Activated CD4-positive, alpha-beta memory T cell treated with anti-CD3 and anti-CD28 coated beads, Interleukin-2, amount 10 ng/mL, durations not matched to agents 7 days and 5 days (primary cell): Measurements from ENCODE around the gene IL22. TPM values are rescaled to one million over a fixed set of nuclear protein-coding genes. Genes with fewer than 3 reads are reported as not detected.

ENCODE experiments used
- CTCF ChIA-PET: fragments of 350-600 bp; sonication (Branson Sonifier 250); formaldehyde crosslinking; loops from one replicate; lab custom pipeline; 2021; ENCODE audit warnings: antibody characterized with exemption, inconsistent platforms; lab: Charles Lee
- POLR2A ChIA-PET: fragments of 350-600 bp; sonication (Branson Sonifier 250); formaldehyde crosslinking; loops from one replicate; lab custom pipeline; 2021; ENCODE audit warnings: antibody characterized with exemption; lab: Charles Lee
- DNase-seq: peaks from one replicate; pipeline ENCODE4 v3.0.0-alpha.2; 2020
- H3K27ac Mint-ChIP-seq: one replicate; pipeline ENCODE4 v1.8.0; 2021; ENCODE audit warnings: mild to moderate bottlenecking, mixed read lengths
- H3K27me3 Mint-ChIP-seq: one replicate; pipeline ENCODE4 v1.8.0; 2021; ENCODE audit warnings: mixed read lengths
- H3K36me3 Mint-ChIP-seq: one replicate; pipeline ENCODE4 v1.8.0; 2021; ENCODE audit warnings: low read depth, mixed read lengths
- H3K4me1 Mint-ChIP-seq: one replicate; pipeline ENCODE4 v1.8.0; 2021; ENCODE audit warnings: mixed read lengths
- H3K4me3 Mint-ChIP-seq: one replicate; pipeline ENCODE4 v1.8.0; 2021; ENCODE audit warnings: mild to moderate bottlenecking, mixed read lengths
- H3K9me3 Mint-ChIP-seq: one replicate; pipeline ENCODE4 v1.8.0; 2021; ENCODE audit warnings: mixed read lengths
- total RNA-seq, 2 experiments: library from RNA; stranded (reverse); gene quantifications; one replicate each; pipeline ENCODE4 v1.2.3, GENCODE V29; 2021

IL22 gene
- total RNA-seq, 2 experiments from 2014 or later = 3.8 to 4.7 TPM

DNA sequence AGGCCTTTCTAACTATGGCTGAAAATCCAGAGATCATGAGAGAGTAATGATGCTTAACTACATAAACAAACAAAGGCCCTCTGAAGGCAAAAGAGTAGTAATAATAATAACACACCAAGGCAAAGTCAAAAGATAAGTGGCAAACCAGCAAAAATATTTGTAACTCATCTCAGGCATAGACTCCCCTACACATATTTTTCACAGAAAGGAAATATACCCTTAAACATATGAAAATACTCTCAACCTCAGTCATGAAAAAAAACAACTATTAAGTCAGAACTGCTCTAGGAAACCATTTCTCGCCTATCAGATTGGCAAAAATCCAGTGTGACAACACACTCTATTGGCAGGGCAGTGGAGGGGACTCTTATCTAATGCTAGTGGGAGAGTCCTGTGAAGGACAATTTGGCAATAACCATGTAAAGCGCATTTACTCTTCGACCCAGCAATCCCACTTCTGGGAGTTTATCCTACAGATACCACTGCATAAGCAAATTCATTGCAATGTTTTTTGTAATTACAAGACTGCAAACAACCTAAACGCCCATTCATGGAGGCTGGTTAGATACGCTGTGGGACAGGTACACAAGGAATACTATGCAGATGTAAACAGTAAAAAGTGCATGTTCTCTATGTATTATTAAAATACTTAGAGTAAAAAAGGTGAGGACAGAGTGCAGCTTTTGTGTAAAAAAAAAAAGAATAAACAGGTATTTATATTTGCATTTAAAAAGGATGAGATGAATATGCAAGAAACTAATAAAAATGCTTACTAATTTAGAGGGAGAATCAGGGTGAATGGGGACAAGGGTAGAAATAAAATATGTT lies 26.0 kb upstream of the IL22 start:
- no peak for DNase-seq
- peaks cover 58% of the 10 kb centered on the region for H3K4me1 Mint-ChIP-seq
- peaks cover 6% of the 10 kb centered on the region for H3K27me3 Mint-ChIP-seq
- H3K9me3 Mint-ChIP-seq = no peaks in the 10 kb centered on the region
- peak overlapping the region; percentile 28 for H3K27ac Mint-ChIP-seq
- ChIA-PET CTCF (no interaction called here), POLR2A (no interaction called here)
- no peak overlapping the region for H3K4me3 Mint-ChIP-seq
- no peaks in the 10 kb centered on the region for H3K36me3 Mint-ChIP-seq

DNA sequence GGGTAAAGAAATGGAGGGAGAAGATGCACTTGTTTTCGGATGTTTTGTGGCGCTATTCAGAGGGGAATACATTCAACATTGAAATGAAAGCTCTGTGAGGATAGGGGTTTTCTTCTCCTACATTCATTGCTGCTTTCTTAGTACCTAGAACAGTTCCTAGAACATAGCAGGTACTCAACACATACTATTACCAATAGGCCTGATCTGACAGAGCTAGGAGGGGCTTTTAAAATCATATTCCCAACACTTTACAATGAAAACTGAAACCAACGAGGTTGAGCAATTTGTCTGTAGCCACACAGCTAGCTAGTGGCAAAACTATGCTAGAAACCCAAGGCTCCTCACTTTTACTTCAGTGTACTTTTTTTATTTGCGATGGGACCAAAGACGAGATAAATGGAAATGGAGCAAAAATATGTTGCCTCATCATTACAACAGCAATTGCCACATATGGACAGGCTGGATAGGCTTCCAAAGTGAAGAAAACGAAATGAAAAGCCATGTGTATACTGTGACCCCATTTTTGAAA lies 23.1 kb upstream of the IL22 start:
- DNase-seq = no peak
- H3K4me3 Mint-ChIP-seq = no peak overlapping the region
- H3K36me3 Mint-ChIP-seq = no peaks in the 10 kb centered on the region
- ChIA-PET CTCF (interaction anchor here (1.4 kb wide), 1 partner anchor 53 kb away, joined by 6 read pairs; no protein-coding TSS in a partner anchor), POLR2A (interaction anchor here (0.9 to 1.2 kb wide), 3 partner anchors 14 to 55 kb away, joined by 3 to 5 read pairs (median 4); no protein-coding TSS in a partner anchor)
- H3K9me3 Mint-ChIP-seq = no peaks in the 10 kb centered on the region
- peaks cover 4% of the 10 kb centered on the region for H3K27me3 Mint-ChIP-seq
- H3K4me1 Mint-ChIP-seq = peaks cover 49% of the 10 kb centered on the region
- H3K27ac Mint-ChIP-seq = no peak overlapping the region

DNA sequence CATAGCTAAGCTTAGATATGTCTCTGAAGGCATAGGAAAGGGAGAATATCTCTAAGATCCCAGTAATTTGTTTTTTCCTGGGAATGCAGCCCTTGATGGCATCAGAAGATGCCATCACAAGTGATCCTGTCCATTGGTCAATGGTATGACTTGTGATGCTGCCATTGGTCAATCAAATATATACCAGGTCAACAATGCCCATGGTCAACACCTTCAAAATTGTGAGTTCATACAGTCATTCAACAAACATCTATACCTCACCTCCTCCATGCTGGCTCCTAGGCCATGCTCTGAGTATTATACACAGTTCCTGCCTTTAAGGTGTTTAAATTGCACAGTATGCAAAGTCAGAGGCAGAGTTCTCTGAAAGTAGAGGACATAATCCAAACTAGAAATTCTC lies 19.3 kb upstream of the IL22 start:
- H3K4me3 Mint-ChIP-seq = no peak overlapping the region
- H3K27me3 Mint-ChIP-seq = peaks cover 23% of the 10 kb centered on the region
- ChIA-PET CTCF (no interaction called here), POLR2A (no interaction called here)
- no peak overlapping the region for H3K27ac Mint-ChIP-seq
- H3K9me3 Mint-ChIP-seq = no peaks in the 10 kb centered on the region
- no peaks in the 10 kb centered on the region for H3K36me3 Mint-ChIP-seq
- peaks cover 40% of the 10 kb centered on the region for H3K4me1 Mint-ChIP-seq
- no peak for DNase-seq

DNA sequence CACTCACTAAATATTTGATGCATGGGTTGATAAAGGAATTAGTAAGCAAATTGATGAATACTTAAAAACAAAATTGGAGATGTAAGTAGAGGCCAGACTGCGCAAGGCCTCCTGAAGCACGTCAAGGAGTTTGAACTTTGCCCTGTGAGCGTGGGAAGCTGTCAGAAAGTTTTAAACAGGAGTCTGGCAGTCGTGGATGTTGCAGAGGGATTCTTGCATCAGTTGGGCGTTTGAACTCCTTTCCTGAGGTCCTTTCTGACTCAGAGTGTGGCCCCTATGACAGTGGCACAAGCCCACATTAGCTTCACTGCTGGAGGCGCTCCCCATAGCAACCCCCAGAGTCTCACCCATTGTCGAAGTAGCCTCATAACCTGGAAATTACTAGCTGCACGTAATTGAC lies 17.9 kb upstream of the IL22 start:
- Mint-ChIP-seq H3K27me3 (peaks cover 23% of the 10 kb centered on the region), H3K27ac (no peak overlapping the region), H3K36me3 (no peaks in the 10 kb centered on the region), H3K4me3 (no peak overlapping the region), H3K9me3 (no peaks in the 10 kb centered on the region), H3K4me1 (peaks cover 34% of the 10 kb centered on the region)
- CTCF ChIA-PET = no interaction called here
- POLR2A ChIA-PET = no interaction called here
- no peak for DNase-seq

GRCh38 chr12:68270358-68270757 lies 17.0 kb upstream of the IL22 start:
- Mint-ChIP-seq H3K4me1 (peaks cover 33% of the 10 kb centered on the region), H3K9me3 (no peaks in the 10 kb centered on the region), H3K36me3 (peaks cover 4% of the 10 kb centered on the region), H3K27me3 (peaks cover 27% of the 10 kb centered on the region), H3K27ac (no peak overlapping the region), H3K4me3 (no peak overlapping the region)
- no peak for DNase-seq
- POLR2A ChIA-PET = no interaction called here
- CTCF ChIA-PET = no interaction called here

GRCh38 chr12:68269779-68270178 lies 16.4 kb upstream of the IL22 start:
- no peak for DNase-seq
- H3K36me3 Mint-ChIP-seq = peaks cover 5% of the 10 kb centered on the region
- CTCF ChIA-PET = no interaction called here
- H3K9me3 Mint-ChIP-seq = no peaks in the 10 kb centered on the region
- H3K4me1 Mint-ChIP-seq = peaks cover 34% of the 10 kb centered on the region
- H3K4me3 Mint-ChIP-seq = no peak overlapping the region
- POLR2A ChIA-PET = no interaction called here
- peaks cover 29% of the 10 kb centered on the region for H3K27me3 Mint-ChIP-seq
- no peak overlapping the region for H3K27ac Mint-ChIP-seq

DNA sequence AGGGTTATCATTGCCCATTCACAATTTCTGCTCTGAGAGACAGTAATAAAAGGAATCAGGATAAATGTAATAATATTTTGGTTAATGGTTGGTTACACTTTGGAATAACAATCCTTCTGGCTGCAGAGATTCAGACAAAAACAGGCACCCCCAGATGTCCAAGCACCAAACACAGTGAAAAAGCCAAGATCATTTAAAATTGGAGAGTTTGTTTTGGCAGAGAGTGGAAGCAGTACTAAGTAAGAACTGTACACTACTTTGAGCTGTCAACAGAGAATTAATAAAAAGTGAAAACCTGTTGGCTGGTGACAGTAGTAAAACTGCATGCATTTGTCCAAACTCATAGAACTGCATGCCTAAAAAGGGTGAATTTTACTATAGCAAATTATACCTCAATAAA lies 15.6 kb upstream of the IL22 start:
- DNase-seq = no peak
- Mint-ChIP-seq H3K4me1 (peaks cover 37% of the 10 kb centered on the region), H3K27me3 (peaks cover 36% of the 10 kb centered on the region), H3K4me3 (no peak overlapping the region), H3K9me3 (no peaks in the 10 kb centered on the region), H3K27ac (no peak overlapping the region), H3K36me3 (peaks cover 7% of the 10 kb centered on the region)
- CTCF ChIA-PET = no interaction called here
- POLR2A ChIA-PET = no interaction called here

DNA sequence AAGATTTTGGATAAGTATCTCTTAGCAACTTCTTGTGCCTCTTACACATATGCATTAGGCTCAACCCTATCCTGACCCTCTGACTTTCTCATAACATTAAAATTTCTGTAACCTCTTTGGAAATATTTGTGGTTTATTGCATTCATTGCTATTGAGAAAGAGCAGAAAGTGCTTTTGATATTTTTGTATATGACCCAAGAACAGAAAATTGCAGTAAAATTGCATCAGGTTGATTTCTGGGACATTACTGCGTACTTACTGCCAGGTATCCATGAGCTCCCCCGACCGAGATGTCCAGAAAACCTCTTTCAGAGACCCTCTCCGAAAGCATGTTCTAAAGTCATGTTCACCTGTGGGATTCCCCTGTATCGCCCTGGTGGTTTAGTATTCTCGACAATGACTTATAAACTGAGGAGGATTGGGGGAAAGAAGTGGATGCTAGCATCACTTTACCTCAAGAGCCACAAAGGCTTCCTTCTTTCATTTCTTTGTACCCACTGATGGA lies 14.5 kb upstream of the IL22 start:
- ChIA-PET POLR2A (no interaction called here), CTCF (no interaction called here)
- DNase-seq = no peak
- peaks cover 43% of the 10 kb centered on the region for H3K27me3 Mint-ChIP-seq
- H3K36me3 Mint-ChIP-seq = peaks cover 7% of the 10 kb centered on the region
- H3K4me3 Mint-ChIP-seq = no peak overlapping the region
- H3K4me1 Mint-ChIP-seq = peaks cover 37% of the 10 kb centered on the region
- no peak overlapping the region for H3K27ac Mint-ChIP-seq
- H3K9me3 Mint-ChIP-seq = no peaks in the 10 kb centered on the region

DNA sequence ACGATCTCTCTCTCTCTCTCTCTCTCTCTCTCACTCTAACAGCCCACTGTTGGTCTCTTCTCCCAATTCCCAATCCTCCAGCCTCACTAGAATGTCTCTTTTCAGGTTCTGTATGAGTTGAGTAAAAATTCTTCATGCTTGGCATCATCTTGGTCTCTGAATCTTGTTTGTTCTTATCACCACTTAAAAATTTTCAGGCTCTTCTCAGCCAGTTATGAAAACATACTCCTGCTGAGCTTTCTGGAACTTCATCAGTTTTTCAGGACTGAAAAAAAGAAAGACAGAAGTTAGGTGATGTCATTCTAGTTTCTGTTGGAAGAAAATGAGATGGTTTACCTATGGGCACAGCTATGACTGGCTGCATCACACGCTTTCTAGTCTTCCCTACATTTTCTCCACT lies 11.5 kb upstream of the IL22 start:
- DNase-seq = no peak
- H3K9me3 Mint-ChIP-seq = no peaks in the 10 kb centered on the region
- H3K4me3 Mint-ChIP-seq = no peak overlapping the region
- H3K27me3 Mint-ChIP-seq = peaks cover 54% of the 10 kb centered on the region
- peaks cover 10% of the 10 kb centered on the region for H3K36me3 Mint-ChIP-seq
- peaks cover 49% of the 10 kb centered on the region for H3K4me1 Mint-ChIP-seq
- CTCF ChIA-PET = interaction anchor here (0.6 to 0.7 kb wide), 2 partner anchors 85 to 712 kb away, joined by 4 to 5 read pairs; no protein-coding TSS in a partner anchor
- POLR2A ChIA-PET = interaction anchor here (0.6 kb wide), 1 partner anchor 13 kb away, joined by 3 read pairs; no protein-coding TSS in a partner anchor
- no peak overlapping the region for H3K27ac Mint-ChIP-seq

DNA sequence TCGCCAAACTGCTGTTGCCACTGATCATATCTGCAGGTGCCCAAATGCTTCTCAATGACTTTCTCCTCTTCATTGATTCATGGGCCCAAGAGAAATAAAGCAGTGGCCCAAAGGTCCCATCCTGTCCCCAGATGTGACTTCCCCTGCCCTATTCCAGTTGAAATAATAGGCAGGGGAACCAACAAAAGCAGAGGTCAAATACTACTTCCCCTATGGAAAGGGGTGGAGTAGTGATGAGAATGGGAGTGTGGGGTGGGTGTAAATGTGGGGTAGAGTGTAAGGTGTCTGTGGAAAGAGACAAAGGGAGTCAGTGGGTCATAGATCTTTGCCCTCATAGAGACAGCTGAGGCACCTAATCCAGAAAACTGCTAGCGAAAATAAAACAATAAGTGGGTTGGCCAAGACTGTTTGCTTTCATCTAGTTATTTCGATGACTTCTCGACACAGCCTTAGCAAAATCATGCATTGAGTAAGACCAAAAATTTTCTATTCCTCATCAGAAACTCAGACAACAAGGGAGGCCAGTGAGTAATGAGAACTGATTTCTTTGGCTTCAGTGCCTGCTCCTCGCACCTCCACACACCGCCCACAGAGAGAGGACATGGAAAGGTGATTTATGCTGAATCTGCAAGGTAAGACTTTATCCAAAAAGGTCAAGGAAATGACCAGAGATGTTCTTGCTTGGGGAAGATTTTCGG lies 10.9 kb upstream of the IL22 start:
- H3K27me3 Mint-ChIP-seq = peaks cover 53% of the 10 kb centered on the region
- peaks cover 10% of the 10 kb centered on the region for H3K36me3 Mint-ChIP-seq
- no peaks in the 10 kb centered on the region for H3K9me3 Mint-ChIP-seq
- ChIA-PET POLR2A (interaction anchor here (0.6 kb wide), 1 partner anchor 14 kb away, joined by 3 read pairs; no protein-coding TSS in a partner anchor), CTCF (interaction anchor here (0.6 kb wide), 1 partner anchor 85 kb away, joined by 5 read pairs; no protein-coding TSS in a partner anchor)
- no peak for DNase-seq
- H3K27ac Mint-ChIP-seq = no peak overlapping the region
- H3K4me1 Mint-ChIP-seq = peaks cover 50% of the 10 kb centered on the region
- H3K4me3 Mint-ChIP-seq = no peak overlapping the region

- ChIA-PET CTCF (no interaction called here), POLR2A (interaction anchor here (1.0 kb wide), 1 partner anchor 69 kb away, joined by 3 read pairs; the partner anchor contains the start of gene MDM1)
- Mint-ChIP-seq H3K27ac (no peak overlapping the region), H3K9me3 (no peaks in the 10 kb centered on the region), H3K36me3 (peaks cover 10% of the 10 kb centered on the region), H3K4me1 (peaks cover 48% of the 10 kb centered on the region), H3K27me3 (peaks cover 49% of the 10 kb centered on the region), H3K4me3 (no peak overlapping the region)
- no peak for DNase-seq
Measured at GRCh38 chr12:68263366-68263765, 10.0 kb upstream of the IL22 start.

DNA sequence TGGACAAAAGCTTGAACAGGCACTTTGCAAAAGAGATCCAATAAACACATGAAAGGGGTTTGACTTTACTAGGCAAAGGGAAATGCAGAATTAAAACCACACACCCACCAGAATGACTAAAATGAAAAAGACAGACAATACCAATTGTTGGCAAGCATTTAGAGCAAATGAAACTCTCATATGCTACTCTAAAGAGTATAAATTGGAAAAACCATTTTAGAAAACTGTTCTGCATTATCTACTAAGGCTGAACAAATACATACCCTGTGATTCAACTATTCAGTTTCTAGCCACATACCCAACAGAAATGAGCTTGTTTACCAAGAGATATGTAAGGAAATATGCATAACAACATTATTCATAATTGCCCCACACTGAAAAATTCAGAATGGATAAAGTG lies 8.5 kb upstream of the IL22 start:
- Mint-ChIP-seq H3K4me3 (no peak overlapping the region), H3K9me3 (no peaks in the 10 kb centered on the region), H3K27ac (no peak overlapping the region), H3K27me3 (peaks cover 56% of the 10 kb centered on the region), H3K36me3 (peaks cover 10% of the 10 kb centered on the region), H3K4me1 (peaks cover 40% of the 10 kb centered on the region)
- no peak for DNase-seq
- ChIA-PET POLR2A (no interaction called here), CTCF (interaction anchor here (1.2 kb wide), 1 partner anchor 25 kb away, joined by 4 read pairs; no protein-coding TSS in a partner anchor)

- H3K4me1 Mint-ChIP-seq = peaks cover 34% of the 10 kb centered on the region
- CTCF ChIA-PET = no interaction called here
Measured at GRCh38 chr12:68260153-68260552, 6.7 kb upstream of the IL22 start.

More at GRCh38 chr12:68260153-68260552, 6.7 kb upstream of the IL22 start:
- no peak for DNase-seq
- Mint-ChIP-seq H3K27me3 (peaks cover 56% of the 10 kb centered on the region), H3K36me3 (peaks cover 5% of the 10 kb centered on the region), H3K27ac (no peak overlapping the region), H3K9me3 (no peaks in the 10 kb centered on the region), H3K4me3 (no peak overlapping the region)
- POLR2A ChIA-PET = no interaction called here
